Neutrophil (primary cell): Measurements from ENCODE around the gene C7orf57.

Source experiments
- H3K27ac ChIP-seq: fragments of 200-600 bp; sonication (generic); 2 replicates; pipeline ENCODE4 v1.5.1; 2016; ENCODE audit warnings: mild to moderate bottlenecking, moderate library complexity
- H3K27me3 ChIP-seq: fragments of 200-600 bp; sonication (generic); 2 replicates; pipeline ENCODE4 v1.6.0; 2016; ENCODE audit warnings: mild to moderate bottlenecking
- H3K36me3 ChIP-seq: fragments of 200-600 bp; sonication (generic); 2 replicates; pipeline ENCODE4 v1.5.1; 2017
- H3K4me1 ChIP-seq, 2 experiments: fragments of 200-600 bp in 1 of 2; sonication (generic) in 1 of 2; 1 replicate in 1 of 2; 2 replicates in 1 of 2; pipeline versions ENCODE4 v1.5.1 to v1.6.1; 2013 to 2016; ENCODE audit warnings: low read depth in 1 of 2, low read length in 1 of 2, mild to moderate bottlenecking in 1 of 2, moderate library complexity in 1 of 2; ENCODE audit not compliant: control insufficient read depth in 1 of 2, insufficient read depth in 1 of 2
- H3K4me3 ChIP-seq, 2 experiments: fragments of 200-600 bp in 1 of 2; sonication (generic) in 1 of 2; 1 replicate in 1 of 2; 2 replicates in 1 of 2; pipeline ENCODE4 v1.5.1; 2013 to 2016; ENCODE audit warnings: low read depth in 1 of 2, low read length in 1 of 2, mild to moderate bottlenecking in 1 of 2, moderate library complexity in 1 of 2
- H3K9me3 ChIP-seq: fragments of 200-600 bp; sonication (generic); 2 replicates; pipeline ENCODE4 v1.5.1; 2016
- CTCF ChIP-seq: fragments of 200-600 bp; sonication (generic); IDR thresholded peaks from 2 replicates; pipeline ENCODE4 v1.5.1; 2016; ENCODE audit warnings: antibody characterized with exemption

The C7orf57 gene

GRCh38 chr7:48042636-48043035, 7.3 kb downstream of the C7orf57 start:
- Histone ChIP-seq H3K4me1 (no peaks in the 10 kb centered on the region), H3K4me3 (no peak overlapping the region), H3K36me3 (no peaks in the 10 kb centered on the region), H3K27ac (no peak overlapping the region), H3K27me3 (peaks cover 29% of the 10 kb centered on the region), H3K9me3 (no peaks in the 10 kb centered on the region)
- TF ChIP-seq CTCF, result no peak

- Histone ChIP-seq H3K27ac (no peak overlapping the region), H3K4me1 (no peaks in the 10 kb centered on the region), H3K27me3 (peaks cover 12% of the 10 kb centered on the region), H3K4me3 (no peak overlapping the region), H3K36me3 (no peaks in the 10 kb centered on the region), H3K9me3 (no peaks in the 10 kb centered on the region)
- no peak for TF ChIP-seq CTCF
Measured at GRCh38 chr7:48045195-48045765, 9.9 kb downstream of the C7orf57 start.

GRCh38 chr7:48046458-48046857, 11.1 kb downstream of the C7orf57 start:
- no peak overlapping the region for H3K27ac ChIP-seq
- no peaks in the 10 kb centered on the region for H3K9me3 ChIP-seq
- H3K27me3 ChIP-seq, result peaks cover 12% of the 10 kb centered on the region
- no peaks in the 10 kb centered on the region for H3K36me3 ChIP-seq
- no peak for TF ChIP-seq CTCF
- no peak overlapping the region for H3K4me3 ChIP-seq
- no peaks in the 10 kb centered on the region for H3K4me1 ChIP-seq

GRCh38 chr7:48048113-48048512, 12.8 kb downstream of the C7orf57 start:
- H3K9me3 ChIP-seq, result no peaks in the 10 kb centered on the region
- peaks cover 12% of the 10 kb centered on the region for H3K27me3 ChIP-seq
- TF ChIP-seq CTCF, result no peak
- H3K4me3 ChIP-seq, result no peak overlapping the region
- H3K4me1 ChIP-seq, result no peaks in the 10 kb centered on the region
- H3K36me3 ChIP-seq, result no peaks in the 10 kb centered on the region
- H3K27ac ChIP-seq, result no peak overlapping the region

- H3K36me3 ChIP-seq, result no peaks in the 10 kb centered on the region
- H3K9me3 ChIP-seq, result no peaks in the 10 kb centered on the region
- no peak overlapping the region for H3K27ac ChIP-seq
- TF ChIP-seq CTCF, result no peak
- H3K4me1 ChIP-seq, result no peaks in the 10 kb centered on the region
- H3K4me3 ChIP-seq, result no peak overlapping the region
- H3K27me3 ChIP-seq, result peaks cover 12% of the 10 kb centered on the region
Measured at GRCh38 chr7:48049850-48050249, 14.5 kb downstream of the C7orf57 start.

GRCh38 chr7:48052748-48053147, 17.4 kb downstream of the C7orf57 start:
- H3K9me3 ChIP-seq, result no peaks in the 10 kb centered on the region
- no peak overlapping the region for H3K4me3 ChIP-seq
- no peaks in the 10 kb centered on the region for H3K27me3 ChIP-seq
- H3K27ac ChIP-seq, result no peak overlapping the region
- no peaks in the 10 kb centered on the region for H3K4me1 ChIP-seq
- H3K36me3 ChIP-seq, result no peaks in the 10 kb centered on the region
- no peak for TF ChIP-seq CTCF
